B cell (primary cell): ENCODE results near the gene OSR1. TPM values are rescaled to one million over a fixed set of nuclear protein-coding genes. Genes with fewer than 3 reads are reported as not detected.

Experiments used
- ATAC-seq: fragments of 200-7000 bp; cut with Tn5 transposase; one replicate; pipeline ENCODE4 v1.10.0; 2021; ENCODE audit warnings: low read depth, mild to moderate bottlenecking, moderate number of reproducible peaks, moderate library complexity
- CTCF ChIA-PET: fragments of 350-600 bp; sonication (Branson Sonifier 250); formaldehyde crosslinking; loops from one replicate; lab custom pipeline; 2021; ENCODE audit warnings: antibody characterized with exemption, inconsistent platforms; lab: Charles Lee
- POLR2A ChIA-PET: fragments of 350-600 bp; sonication (Branson Sonifier 250); formaldehyde crosslinking; loops from one replicate; lab custom pipeline; 2021; ENCODE audit warnings: antibody characterized with exemption; lab: Charles Lee
- DNase-seq: peaks from one replicate; pipeline ENCODE4 v3.0.0; 2013
- H2AFZ ChIP-seq: 2 replicates; pipeline ENCODE4 v1.6.1; 2012; ENCODE audit warnings: mild to moderate bottlenecking, low read depth, low read length; ENCODE audit not compliant: insufficient read depth, poor library complexity, severe bottlenecking
- H3K27ac ChIP-seq, 2 donors: 1 replicate in 1 of 2; 2 replicates in 1 of 2; pipeline ENCODE4 v1.5.1; 2012 to 2013; ENCODE audit warnings: low read length in 2 of 2, mild to moderate bottlenecking in 2 of 2, moderate library complexity in 1 of 2
- H3K27me3 ChIP-seq, 4 experiments: fragments of 200-600 bp in 1 of 4; sonication (generic) in 1 of 4; replicated peaks in 1 of 4; 1 replicate in 2 of 4; 2 replicates in 2 of 4; pipeline versions ENCODE4 v1.6.1 to v1.7.0; 2013 to 2016; ENCODE audit warnings: low read length in 3 of 4, mild to moderate bottlenecking in 2 of 4, mixed read lengths in 1 of 4, moderate library complexity in 1 of 4; ENCODE audit not compliant: insufficient read depth in 4 of 4, control insufficient read depth in 3 of 4; ENCODE audit errors: control extremely low read depth in 1 of 4
- H3K36me3 ChIP-seq, 2 experiments: replicated peaks in 1 of 2; 1 replicate in 1 of 2; 2 replicates in 1 of 2; pipeline versions ENCODE4 v1.6.1 to v1.7.1; 2013; ENCODE audit warnings: low read length in 1 of 2; ENCODE audit not compliant: insufficient read depth in 2 of 2, control insufficient read depth in 1 of 2; ENCODE audit errors: control extremely low read depth in 1 of 2, extremely low read depth in 1 of 2
- H3K4me1 ChIP-seq, 2 donors: fragments of 200-600 bp in 1 of 2; sonication (generic) in 1 of 2; 1 replicate in 1 of 2; 2 replicates in 1 of 2; pipeline versions ENCODE4 v1.5.1 to v1.6.1; 2013 to 2017; ENCODE audit warnings: low read length in 2 of 2; ENCODE audit not compliant: control insufficient read depth in 2 of 2, insufficient read depth in 2 of 2
- H3K4me2 ChIP-seq: replicated peaks from 2 replicates; pipeline ENCODE3; 2012; ENCODE audit warnings: mild to moderate bottlenecking, low read depth, low read length; ENCODE audit not compliant: poor library complexity, severe bottlenecking
- H3K4me3 ChIP-seq, 5 experiments: fragments of 200-600 bp in 1 of 5; sonication (generic) in 1 of 5; 1 replicate in 3 of 5; 2 replicates in 2 of 5; pipeline versions ENCODE4 v1.5.1 to v1.7.0; 2011 to 2016; ENCODE audit warnings: low read length in 4 of 5, mild to moderate bottlenecking in 4 of 5, low read depth in 2 of 5, control low read depth in 1 of 5, moderate library complexity in 1 of 5; ENCODE audit not compliant: insufficient read depth in 1 of 5; ENCODE audit errors: control extremely low read depth in 1 of 5, extremely low read depth in 1 of 5
- H3K79me2 ChIP-seq: fragments of 200-600 bp; sonication (generic); one replicate; pipeline ENCODE4 v1.6.0; 2016; ENCODE audit warnings: low read length; ENCODE audit not compliant: control insufficient read depth, insufficient read depth
- H3K9ac ChIP-seq: fragments of 200-600 bp; sonication (generic); 2 replicates; pipeline ENCODE4 v1.6.1; 2017; ENCODE audit warnings: mild to moderate bottlenecking, low read length, moderate library complexity
- H3K9me3 ChIP-seq, 3 donors: one replicate each; pipeline versions ENCODE4 v1.6.1 to v1.7.1; 2013; ENCODE audit warnings: low read length in 2 of 3; ENCODE audit not compliant: control insufficient read depth in 2 of 3, insufficient read depth in 1 of 3; ENCODE audit errors: control extremely low read depth in 1 of 3
- H4K20me1 ChIP-seq: 2 replicates; pipeline ENCODE4 v1.6.0; 2012; ENCODE audit warnings: mild to moderate bottlenecking, low read length; ENCODE audit not compliant: insufficient read depth, control insufficient read depth, poor library complexity, severe bottlenecking
- H3K27ac Mint-ChIP-seq: one replicate; pipeline ENCODE4 v1.8.0; 2021; ENCODE audit warnings: mixed read lengths
- H3K27me3 Mint-ChIP-seq: one replicate; pipeline ENCODE4 v1.8.0; 2021; ENCODE audit warnings: mixed read lengths
- H3K4me1 Mint-ChIP-seq: one replicate; pipeline ENCODE4 v1.8.0; 2021; ENCODE audit warnings: mixed read lengths
- H3K4me3 Mint-ChIP-seq: one replicate; pipeline ENCODE4 v1.8.0; 2021; ENCODE audit warnings: mixed read lengths
- H3K9me3 Mint-ChIP-seq: one replicate; pipeline ENCODE4 v1.8.0; 2022; ENCODE audit warnings: mixed read lengths; ENCODE audit not compliant: insufficient read depth
- EZH2 ChIP-seq: IDR thresholded peaks from 2 replicates; pipeline ENCODE4 v1.6.1; 2012; ENCODE audit warnings: borderline replicate concordance, low read depth, mild to moderate bottlenecking, moderate library complexity, low read length; ENCODE audit not compliant: insufficient read depth, poor library complexity, severe bottlenecking
- WGBS: methylation state at CpG from one replicate; pipeline ENCODE4 v1.1.5; 2013; ENCODE audit warnings: missing lambda C conversion rate; ENCODE audit not compliant: insufficient coverage; 5-methylcytosine and 5-hydroxymethylcytosine counted together
- intact Hi-C: fragments of 100-400 bp; cut with micrococcal nuclease; formaldehyde crosslinking; loops from one replicate; pipeline ENCODE4 v1.10.0; 2022
- polyA minus RNA-seq: library from RNA; depleted of rRNA, polyadenylated mRNA; stranded (reverse); fragments of >200 nt; gene quantifications from 2 replicates; pipeline ENCODE4 v1.2.3, GENCODE V29; 2012
- polyA plus RNA-seq: library from polyadenylated mRNA; depleted of rRNA; stranded (reverse); fragments of >200 nt; gene quantifications from 2 replicates; pipeline ENCODE4 v1.2.3, GENCODE V29; 2012
- total RNA-seq, 2 donors: library from RNA; stranded (reverse); fragments of 120-200 nt in 1 of 2; gene quantifications; 1 replicate in 1 of 2; 2 replicates in 1 of 2; pipeline versions ENCODE4 v1.2.3 to v1.2.4, GENCODE V29; 2013 to 2022
- TF ChIP-seq, protein P1 (sequence below): fragments of 200-600 bp; IDR thresholded peaks from one replicate; pipeline ENCODE4 v1.8.0; 2022; ENCODE audit warnings: antibody characterized with exemption, mild to moderate bottlenecking

The OSR1 gene
- total RNA-seq (not detected in 2 replicates), polyA plus RNA-seq (not detected in 2 replicates), polyA minus RNA-seq (0.21 TPM in 1 of 2 replicates, not detected in the other)
- total RNA-seq (2013), result 0.23 TPM

GRCh38 chr2:19358242-19359020 is at the start of gene OSR1:
Gene OSR1, minus strand, starts transcription at chr2:19358623. Its CDS starts 4,818 bp downstream, at chr2:19353805.
- peak within 1 kb of the TSS; percentile 74 for H3K4me3 Mint-ChIP-seq
- Histone ChIP-seq H3K9me3 (peaks cover 0 to 63% (median 5%) of the 10 kb centered on the region in 3 donors), H3K27ac (no peak within 1 kb of the TSS), H3K4me2 (peak within 1 kb of the TSS; percentile 85), H3K9ac (peak within 1 kb of the TSS; percentile 54), H4K20me1 (no peaks in the 10 kb centered on the region), H3K4me1 (peaks cover 63 to 64% of the 10 kb centered on the region in 2 donors), H3K79me2 (no peaks in the 10 kb centered on the region), H2AFZ (peak within 1 kb of the TSS; percentile 47), H3K27me3 (peaks cover 0 to 87% (median 71%) of the 10 kb centered on the region in 4 experiments), H3K36me3 (no peaks in the 10 kb centered on the region), H3K4me3 (peak within 1 kb of the TSS in 4 of 5 experiments; percentile 13 to 55 (median 41))
- no peaks in the 10 kb centered on the region for H3K9me3 Mint-ChIP-seq
- POLR2A ChIA-PET, result interaction anchor here (1.2 to 1.7 kb wide), 2 partner anchors 10 to 11 kb away, joined by 3 to 5 read pairs; no protein-coding TSS in a partner anchor
- 2% methylated on average over 42 of the region's 51 CpGs for WGBS
- CTCF ChIA-PET, result interaction anchor here (1.1 to 3.8 kb wide), 3 partner anchors 10 to 13 kb away, joined by 3 to 17 read pairs (median 4); no protein-coding TSS in a partner anchor
- H3K27me3 Mint-ChIP-seq, result peaks cover 72% of the 10 kb centered on the region
- peak; percentile 15 for ATAC-seq
- H3K4me1 Mint-ChIP-seq, result peaks cover 53% of the 10 kb centered on the region
- peak within 1 kb of the TSS; percentile 26 for H3K27ac Mint-ChIP-seq
- intact Hi-C loops, result no loop called here
- peak; percentile 47 for DNase-seq
- TF ChIP-seq, protein P1, sequence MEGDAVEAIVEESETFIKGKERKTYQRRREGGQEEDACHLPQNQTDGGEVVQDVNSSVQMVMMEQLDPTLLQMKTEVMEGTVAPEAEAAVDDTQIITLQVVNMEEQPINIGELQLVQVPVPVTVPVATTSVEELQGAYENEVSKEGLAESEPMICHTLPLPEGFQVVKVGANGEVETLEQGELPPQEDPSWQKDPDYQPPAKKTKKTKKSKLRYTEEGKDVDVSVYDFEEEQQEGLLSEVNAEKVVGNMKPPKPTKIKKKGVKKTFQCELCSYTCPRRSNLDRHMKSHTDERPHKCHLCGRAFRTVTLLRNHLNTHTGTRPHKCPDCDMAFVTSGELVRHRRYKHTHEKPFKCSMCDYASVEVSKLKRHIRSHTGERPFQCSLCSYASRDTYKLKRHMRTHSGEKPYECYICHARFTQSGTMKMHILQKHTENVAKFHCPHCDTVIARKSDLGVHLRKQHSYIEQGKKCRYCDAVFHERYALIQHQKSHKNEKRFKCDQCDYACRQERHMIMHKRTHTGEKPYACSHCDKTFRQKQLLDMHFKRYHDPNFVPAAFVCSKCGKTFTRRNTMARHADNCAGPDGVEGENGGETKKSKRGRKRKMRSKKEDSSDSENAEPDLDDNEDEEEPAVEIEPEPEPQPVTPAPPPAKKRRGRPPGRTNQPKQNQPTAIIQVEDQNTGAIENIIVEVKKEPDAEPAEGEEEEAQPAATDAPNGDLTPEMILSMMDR, result no peak
- no peak for TF ChIP-seq EZH2

DNA sequence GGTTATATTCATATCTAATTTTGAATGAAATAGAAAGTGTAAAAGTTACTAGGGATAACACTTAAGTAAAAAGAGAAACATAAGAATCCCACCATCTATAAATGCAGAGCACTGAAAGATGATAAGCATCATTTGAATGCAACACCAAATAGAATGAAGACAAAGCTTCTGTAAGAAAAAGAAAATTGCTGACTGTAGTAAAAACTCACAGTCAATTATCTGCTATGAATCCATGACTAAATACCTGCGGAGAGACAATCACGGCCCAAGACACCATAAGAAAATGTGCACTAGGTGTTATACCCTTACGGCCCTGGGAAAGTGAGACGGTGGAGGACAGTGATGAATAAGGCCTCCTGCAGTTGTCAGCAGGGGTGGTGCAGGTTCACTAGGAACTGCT is 45.4 kb upstream of the OSR1 start:
- no peak overlapping the region for H3K27ac Mint-ChIP-seq
- Histone ChIP-seq H3K9me3 (no peaks in the 10 kb centered on the region), H3K4me3 (no peak overlapping the region), H3K79me2 (no peaks in the 10 kb centered on the region), H4K20me1 (no peaks in the 10 kb centered on the region), H3K36me3 (no peaks in the 10 kb centered on the region), H3K27ac (no peak overlapping the region), H2AFZ (no peak overlapping the region), H3K4me1 (no peaks in the 10 kb centered on the region), H3K27me3 (no peaks in the 10 kb centered on the region), H3K4me2 (no peak overlapping the region), H3K9ac (no peak overlapping the region)
- DNase-seq (no peak), ATAC-seq (no peak)
- ChIA-PET POLR2A (no interaction called here), CTCF (no interaction called here)
- no peak overlapping the region for H3K4me3 Mint-ChIP-seq
- no peaks in the 10 kb centered on the region for H3K9me3 Mint-ChIP-seq
- intact Hi-C loops, result no loop called here
- H3K27me3 Mint-ChIP-seq, result peaks cover 27% of the 10 kb centered on the region
- WGBS, result 69% methylated on average over 2 of the region's 4 CpGs
- TF ChIP-seq, protein P1, result no peak
- no peak for TF ChIP-seq EZH2
- H3K4me1 Mint-ChIP-seq, result no peaks in the 10 kb centered on the region
